HG03280 (cell line): ENCODE data around the gene FAM3B.
"Not testable (repeated sequence)": the region's sequence is repeated elsewhere in the genome, so short reads cannot be mapped to it uniquely, and the experiment has no call there.

Experiments
- ATAC-seq: cut with Tn5 transposase; IDR thresholded peaks from one replicate; pipeline ENCODE4 v1.9.1; 2021; ENCODE audit warnings: mild to moderate bottlenecking, moderate library complexity; ENCODE audit not compliant: unreplicated experiment

Gene FAM3B

GRCh38 chr21:41316200-41317062 lies at the start of gene FAM3B:
Gene FAM3B, plus strand, starts transcription at chr21:41316801. Its CDS starts 79 bp downstream, at chr21:41316880.
- no peak for ATAC-seq

- ATAC-seq = no peak
These were observed 49.3 kb upstream of the FAM3B start for GRCh38 chr21:41267346-41267745.

- ATAC-seq = no peak
These were observed 47.1 kb upstream of the FAM3B start for GRCh38 chr21:41269535-41269934.

GRCh38 chr21:41277196-41277595 lies 39.4 kb upstream of the FAM3B start:
- ATAC-seq = no peak

GRCh38 chr21:41277846-41278245 lies 38.8 kb upstream of the FAM3B start:
- no peak for ATAC-seq

- no peak for ATAC-seq
These were observed 36.3 kb upstream of the FAM3B start for GRCh38 chr21:41280115-41280919.

- ATAC-seq = no peak
These were observed 34.2 kb upstream of the FAM3B start for GRCh38 chr21:41282412-41282811.

GRCh38 chr21:41283211-41283818 lies 33.3 kb upstream of the FAM3B start:
- peak; percentile 59 for ATAC-seq

GRCh38 chr21:41289431-41289830 lies 27.2 kb upstream of the FAM3B start:
- no peak for ATAC-seq

GRCh38 chr21:41290106-41290799 lies 26.3 kb upstream of the FAM3B start:
- ATAC-seq = no peak

GRCh38 chr21:41294548-41295231 lies 21.9 kb upstream of the FAM3B start:
- ATAC-seq = no peak

- no peak for ATAC-seq
These were observed 20.8 kb upstream of the FAM3B start for GRCh38 chr21:41295721-41296254.

- no peak for ATAC-seq
These were observed 13.6 kb upstream of the FAM3B start for GRCh38 chr21:41302976-41303375.

- ATAC-seq = no peak
These were observed 12.4 kb upstream of the FAM3B start for GRCh38 chr21:41304068-41304720.

- no peak for ATAC-seq
These were observed 9.4 kb upstream of the FAM3B start for GRCh38 chr21:41307219-41307618.

GRCh38 chr21:41313285-41314164 lies 3.1 kb upstream of the FAM3B start:
- ATAC-seq = not testable (repeated sequence)

- no peak for ATAC-seq
These were observed 875 bp upstream of the FAM3B start for GRCh38 chr21:41315726-41316125.

GRCh38 chr21:41317063-41317392 lies 427 bp downstream of the FAM3B start:
- ATAC-seq = no peak

- ATAC-seq = no peak
These were observed 857 bp downstream of the FAM3B start for GRCh38 chr21:41317458-41317857.
